ENCODE measurements around the gene HOXA10.

Gene HOXA10

GRCh38 chr7:27142580-27143022 is 31.5 kb downstream of the HOXA10 start:
- no peak for DNase-seq

DNA sequence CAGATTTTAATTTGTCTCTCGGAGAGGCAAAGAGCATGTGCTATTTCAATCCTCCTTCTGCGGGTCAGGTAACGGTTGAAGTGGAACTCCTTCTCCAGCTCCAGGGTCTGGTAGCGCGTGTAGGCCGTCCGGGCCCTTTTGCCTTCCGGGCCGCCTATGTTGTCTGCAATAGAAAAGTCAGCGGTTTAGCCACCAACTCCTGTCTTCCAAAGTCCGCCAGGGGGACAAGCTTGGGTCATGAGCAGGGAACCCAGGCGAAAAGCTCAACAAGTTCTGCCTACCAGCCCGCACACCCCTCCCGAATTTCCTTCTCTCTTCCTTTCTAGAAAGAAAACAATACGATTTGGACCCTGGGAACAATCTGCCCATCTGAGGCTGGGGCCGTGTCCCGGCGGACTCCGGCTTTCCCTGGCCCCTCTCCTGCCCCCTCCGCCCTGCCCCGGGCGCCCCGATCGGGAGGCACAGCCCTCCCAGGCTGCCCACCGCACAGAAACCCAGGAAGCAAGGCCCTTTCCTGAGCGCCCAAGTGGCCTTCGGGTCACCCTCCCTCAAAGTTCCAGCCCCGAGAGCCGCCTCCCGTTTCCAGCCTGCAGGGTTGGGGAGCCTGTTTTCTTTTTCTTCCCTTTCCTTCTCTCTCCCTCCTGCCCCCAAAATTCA is 32.1 kb downstream of the HOXA10 start:
- no peak for DNase-seq

DNA sequence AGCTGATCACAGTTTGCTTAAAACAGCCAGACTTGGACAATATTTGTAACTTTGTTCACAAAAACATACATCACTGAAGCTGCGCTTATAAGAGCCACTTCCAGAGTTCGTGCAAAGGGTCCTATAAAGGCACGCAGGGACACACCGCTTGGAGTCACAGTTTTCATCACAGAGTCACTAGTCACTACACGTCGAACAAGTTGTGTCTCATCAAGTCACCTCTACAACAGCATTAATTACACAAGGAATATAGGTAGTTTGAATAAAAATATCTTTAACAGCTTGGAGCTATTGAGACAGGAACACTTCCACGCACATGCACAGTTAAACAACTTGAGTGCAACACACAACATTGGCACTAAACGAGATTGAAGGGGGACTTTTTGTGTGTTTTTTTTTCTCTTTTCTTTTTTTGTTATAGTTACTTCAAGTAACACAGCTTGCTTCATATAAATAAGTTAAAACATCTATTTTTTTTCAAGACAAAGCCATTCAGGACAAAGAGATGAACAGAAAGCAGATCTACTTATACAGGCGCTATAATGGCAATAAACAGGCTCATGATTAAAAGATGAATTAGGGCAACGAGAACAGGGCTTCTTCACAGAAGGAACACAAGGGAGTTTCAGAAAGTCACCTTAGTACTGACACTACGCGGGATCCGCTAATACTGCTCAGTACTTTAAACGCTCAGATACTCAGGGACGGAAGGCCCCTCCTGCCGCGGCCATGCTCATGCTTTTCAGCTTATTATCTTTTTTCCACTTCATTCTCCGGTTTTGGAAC is 32.8 kb downstream of the HOXA10 start:
- no peak for DNase-seq

DNA sequence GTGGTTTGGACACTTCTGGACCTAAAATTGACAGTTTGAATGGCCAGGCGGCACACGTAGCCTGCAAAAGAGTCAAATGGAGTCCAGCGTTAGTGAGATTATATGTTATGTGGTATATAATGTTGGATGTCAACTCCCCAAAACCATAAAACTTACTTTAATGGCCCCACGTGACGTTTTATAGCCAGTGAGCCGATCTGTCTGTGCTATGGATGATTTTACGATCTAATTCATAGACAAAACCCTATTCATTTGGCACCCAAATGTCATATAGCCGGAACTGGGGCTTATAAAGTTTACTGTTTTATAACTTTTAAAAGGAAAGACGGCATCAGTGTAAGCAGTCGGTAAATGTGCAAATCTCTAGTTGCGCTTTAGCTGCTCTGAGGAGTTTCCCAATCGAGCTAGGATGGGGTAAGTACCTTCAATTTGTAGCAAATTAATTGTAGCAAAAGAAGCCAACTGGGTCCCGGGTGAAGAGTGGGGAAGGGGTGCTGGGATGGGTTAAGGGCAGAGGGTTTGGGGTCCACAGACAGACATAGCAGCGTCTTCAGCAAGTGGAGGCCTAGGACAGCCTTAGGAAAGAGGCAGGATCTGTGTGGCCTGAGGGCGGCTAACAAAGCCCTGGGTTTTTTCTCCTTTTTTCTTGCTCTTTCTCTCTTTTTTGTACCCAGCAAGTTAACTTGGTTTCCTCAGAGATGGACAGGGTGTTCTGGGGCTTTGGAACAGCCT is 33.8 kb downstream of the HOXA10 start:
- no peak for DNase-seq

DNA sequence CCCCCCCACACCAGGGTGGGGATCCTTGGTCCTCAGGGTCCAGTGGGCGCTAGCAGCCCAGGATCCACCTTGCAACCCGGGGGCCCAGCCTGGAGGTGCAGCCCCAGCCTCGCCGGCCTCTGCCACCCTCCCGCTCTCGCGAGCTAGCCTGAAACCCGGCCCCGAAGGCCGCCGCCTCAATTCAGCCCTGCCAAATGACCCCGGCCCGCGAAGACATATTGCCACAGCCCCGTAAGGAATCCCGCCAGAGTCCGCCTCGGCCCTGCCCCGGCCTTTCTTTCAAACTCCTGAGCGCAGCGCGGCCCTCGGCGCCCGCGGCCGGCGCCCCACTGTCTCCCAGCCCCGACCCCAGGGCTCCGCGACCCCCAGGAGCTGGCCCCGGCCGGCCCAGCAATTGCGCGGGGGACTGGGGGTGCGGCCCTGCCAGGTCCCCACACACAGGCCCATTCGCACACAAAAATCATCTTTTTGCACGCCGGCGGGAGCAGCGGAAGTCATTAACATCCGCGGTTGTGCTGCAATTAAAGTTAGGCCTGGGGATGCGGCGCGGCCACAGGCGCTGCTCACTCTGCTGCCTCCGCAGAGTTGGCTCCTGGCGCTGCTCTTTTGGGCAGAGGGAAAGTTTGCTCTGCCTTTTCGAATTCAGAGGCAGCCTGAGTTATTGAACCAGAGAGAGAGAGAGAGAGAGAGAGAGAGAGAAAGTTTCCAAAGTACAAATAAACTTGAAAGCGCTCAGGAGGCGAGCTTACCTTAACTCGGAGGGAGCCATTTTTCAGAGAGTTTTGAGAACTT is 34.6 kb downstream of the HOXA10 start:
- DNase-seq, result no peak

- DNase-seq, result no peak
Measured at GRCh38 chr7:27138985-27139333, 35.2 kb downstream of the HOXA10 start.

- DNase-seq, result no peak
Measured at GRCh38 chr7:27138472-27138871, 35.6 kb downstream of the HOXA10 start.

GRCh38 chr7:27137640-27138315 is 36.3 kb downstream of the HOXA10 start:
- no peak for DNase-seq

- DNase-seq, result no peak
Measured at GRCh38 chr7:27134392-27134791, 39.7 kb downstream of the HOXA10 start.

- no peak for DNase-seq
Measured at GRCh38 chr7:27133409-27134231, 40.5 kb downstream of the HOXA10 start.

DNA sequence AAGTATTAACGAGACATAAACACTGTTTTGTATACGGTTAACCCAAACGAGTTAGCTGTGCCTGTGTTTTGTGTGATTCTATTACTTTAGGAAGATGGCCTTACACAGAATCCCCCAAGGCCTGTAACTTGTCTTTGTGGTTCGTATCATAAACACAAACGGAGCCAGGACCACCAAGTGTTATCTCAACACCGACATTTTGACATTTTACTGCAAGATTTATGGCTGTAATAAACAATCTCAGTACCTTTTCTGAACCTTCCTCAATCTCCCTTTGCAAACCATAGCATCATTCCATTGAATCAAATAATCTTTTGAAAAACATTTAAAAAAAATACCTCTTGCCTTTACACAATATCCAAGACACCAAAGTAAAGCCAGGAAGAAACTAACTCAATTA is 41.1 kb downstream of the HOXA10 start:
- no peak for DNase-seq

DNA sequence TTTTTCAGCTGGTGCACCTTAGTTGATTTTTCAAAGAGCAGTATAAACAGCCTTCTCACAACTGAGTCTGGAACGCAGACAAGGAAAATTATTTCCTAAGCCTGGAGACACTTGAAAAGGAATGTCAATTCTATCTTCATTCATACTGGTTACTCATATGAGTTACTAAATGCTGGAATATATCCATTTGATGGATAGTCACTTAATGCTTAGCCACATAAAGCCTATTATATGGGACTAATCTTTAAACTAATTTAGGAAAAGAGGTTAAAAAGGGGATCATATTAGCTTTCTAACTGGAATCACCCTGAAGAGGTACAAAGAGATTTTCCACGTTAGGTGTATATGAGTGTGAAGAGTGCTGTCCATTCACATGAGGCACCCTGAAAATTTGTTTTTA is 41.9 kb downstream of the HOXA10 start:
- no peak for DNase-seq

DNA sequence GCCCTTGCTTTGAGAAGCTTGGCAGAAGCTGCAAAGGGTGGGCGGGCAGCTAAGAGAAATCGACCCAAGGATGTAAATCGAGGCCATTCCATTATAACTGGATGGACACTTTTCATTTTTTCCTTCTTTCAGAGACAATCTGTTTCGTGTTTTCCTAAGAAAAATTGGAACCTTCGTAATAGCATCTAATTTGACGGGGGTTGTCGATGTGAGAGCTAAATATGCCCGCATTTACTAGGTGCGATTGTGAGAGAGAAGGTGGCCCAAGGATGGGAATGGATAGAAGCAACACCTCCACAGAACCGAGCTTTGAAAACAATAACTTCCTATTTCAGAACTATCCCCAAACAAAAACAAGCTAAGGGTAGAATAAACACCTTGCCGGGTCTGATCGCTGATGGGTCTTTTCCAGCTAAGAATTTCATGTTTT is 42.7 kb downstream of the HOXA10 start:
- no peak for DNase-seq

DNA sequence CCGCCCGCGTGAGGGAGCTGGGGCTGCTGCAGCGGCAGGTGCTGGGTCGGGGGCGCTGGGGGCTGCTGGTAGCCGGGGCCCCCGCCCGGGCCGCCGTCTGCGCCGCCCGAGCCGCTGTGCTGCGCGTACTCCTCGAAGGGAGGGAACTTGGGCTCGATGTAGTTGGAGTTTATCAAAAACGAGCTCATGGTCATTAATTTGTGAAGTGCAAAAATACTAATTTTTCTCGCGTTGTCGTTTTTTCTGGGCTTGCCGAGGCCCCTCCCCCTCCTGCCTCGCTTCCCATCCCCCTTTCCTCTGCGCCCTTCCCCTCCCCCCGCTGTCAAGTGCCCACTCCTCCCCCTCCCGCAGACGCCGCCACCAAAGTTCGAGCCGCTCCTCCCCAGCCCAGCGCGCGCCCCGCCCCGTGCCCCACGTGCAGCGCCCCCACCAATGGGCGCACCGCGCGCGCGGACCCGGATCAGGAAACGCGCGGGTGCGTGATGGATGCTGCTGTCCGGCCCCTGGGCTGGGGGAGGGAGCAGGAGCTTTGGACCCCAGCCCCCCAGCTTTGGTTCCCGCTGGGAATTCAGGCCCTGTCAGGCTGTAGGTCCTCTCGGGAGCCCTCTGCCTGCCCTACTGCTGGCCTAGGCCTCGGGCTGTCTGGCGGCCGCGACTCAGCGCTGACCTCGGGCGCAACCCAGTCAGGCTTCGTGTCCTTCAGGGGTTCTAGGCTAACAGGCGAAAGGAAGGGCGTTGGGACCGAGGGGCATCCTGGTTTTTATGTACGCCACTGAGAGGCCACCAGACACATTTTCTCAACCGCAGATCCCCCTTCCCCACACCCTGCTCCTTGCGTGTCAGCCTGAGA is 43.4 kb downstream of the HOXA10 start, which contains the start of gene HOXA4:
HOXA4 (minus strand) TSS at position 218 of the 850 bp plus-strand sequence; CDS start at position 194, 24 bp downstream.
- no peak for DNase-seq

GRCh38 chr7:27129729-27130539 is 44.2 kb downstream of the HOXA10 start:
- no peak for DNase-seq

DNA sequence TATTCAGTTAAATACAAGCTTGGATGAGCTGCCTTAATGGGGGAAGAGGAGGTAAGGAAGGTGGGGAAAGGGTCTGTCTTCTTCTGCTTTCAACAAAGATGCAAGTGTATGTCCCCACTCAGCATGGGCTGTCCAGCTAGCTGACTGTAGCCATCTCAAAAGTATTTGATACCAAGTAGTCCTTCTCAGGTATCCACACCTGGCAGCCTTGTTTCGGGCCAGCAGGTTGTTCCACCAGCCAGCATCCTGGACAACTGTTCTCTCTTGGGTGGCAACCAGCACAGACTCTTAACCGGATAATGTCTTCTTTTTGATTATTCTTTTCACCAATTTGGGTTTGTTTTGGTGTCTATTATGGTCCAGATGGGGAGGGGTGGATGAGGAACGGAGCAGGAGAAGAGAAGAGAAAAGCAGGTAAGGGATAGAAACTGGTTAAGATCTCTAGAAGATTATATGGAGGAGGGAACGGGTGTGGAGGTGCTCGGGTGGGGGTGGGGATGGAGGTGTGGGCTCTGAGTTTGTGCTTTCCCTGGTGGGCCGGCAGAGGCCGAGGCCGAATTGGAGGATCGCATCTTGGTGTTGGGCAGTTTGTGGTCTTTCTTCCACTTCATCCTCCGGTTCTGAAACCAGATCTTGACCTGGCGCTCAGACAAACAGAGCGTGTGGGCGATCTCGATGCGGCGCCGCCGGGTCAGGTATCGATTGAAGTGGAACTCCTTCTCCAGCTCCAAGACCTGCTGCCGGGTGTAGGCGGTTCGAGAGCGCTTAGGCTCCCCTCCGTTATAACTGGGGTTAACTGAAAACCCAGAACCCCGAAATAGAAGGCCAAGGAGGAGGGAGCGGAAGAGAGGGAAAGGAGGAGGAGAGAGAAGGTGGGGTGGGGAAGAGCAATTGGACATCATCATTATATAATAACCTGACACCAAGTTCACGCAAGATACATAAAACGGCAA is 45.1 kb downstream of the HOXA10 start:
- no peak for DNase-seq

- no peak for DNase-seq
Measured at GRCh38 chr7:27128034-27128433, 46.1 kb downstream of the HOXA10 start.

GRCh38 chr7:27126596-27127327 is 47.4 kb downstream of the HOXA10 start:
- no peak for DNase-seq
